ENCODE results near the gene SULT1A4.
"Not testable (repeated sequence)": the region's sequence is repeated elsewhere in the genome, so short reads cannot be mapped to it uniquely, and the experiment has no call there.

SULT1A4 gene

DNA sequence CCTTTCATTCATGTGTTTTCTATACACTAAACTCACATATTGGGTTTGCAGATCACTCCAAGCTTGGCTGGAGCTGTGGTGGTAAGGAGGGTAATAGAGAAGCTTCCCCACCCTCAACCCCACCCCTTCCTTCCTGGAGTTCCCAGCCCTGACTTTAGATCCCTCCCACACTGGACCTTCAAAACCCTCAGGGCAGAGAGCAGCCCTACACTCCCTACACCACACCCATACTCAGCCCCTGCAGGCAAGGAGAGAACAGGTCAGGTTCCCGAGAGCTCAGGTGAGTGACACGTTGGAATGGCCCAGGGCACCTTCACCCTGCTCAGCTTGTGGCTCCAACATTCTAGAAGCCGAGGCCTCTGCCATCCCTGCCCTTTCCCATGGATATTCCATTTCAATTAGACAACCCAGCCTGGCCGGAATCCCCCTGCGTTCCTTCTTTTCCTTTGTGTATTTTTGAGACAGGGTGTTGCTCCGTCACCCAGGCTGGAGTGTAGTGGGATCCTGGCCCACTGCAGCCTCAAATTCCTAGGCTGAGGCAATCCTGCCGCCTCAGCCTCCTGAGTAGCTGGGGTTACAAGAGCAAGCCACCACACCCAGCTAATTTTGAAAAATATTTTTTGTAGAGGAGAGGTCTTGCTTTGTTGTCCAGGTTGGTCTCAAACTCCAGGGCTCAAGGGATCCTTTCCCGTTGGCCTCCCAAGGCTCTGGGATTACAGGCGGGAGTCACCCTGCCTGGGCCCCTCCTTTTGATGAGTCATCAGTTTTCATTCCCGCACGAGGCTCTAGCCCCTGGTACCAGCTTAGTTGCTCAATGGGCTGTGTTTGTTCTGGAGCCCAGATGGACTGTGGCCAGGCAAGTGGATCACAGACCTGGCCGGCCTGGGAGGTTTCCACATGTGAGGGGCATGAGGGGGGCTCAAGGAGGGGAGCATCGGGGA, at the start of gene SULT1A4:
Gene SULT1A4, plus strand, starts transcription at position 208 of the 941 bp plus-strand sequence. CDS start 1,473 bp downstream, outside the sequence.
- not testable (repeated sequence) for H3K9ac ChIP-seq (ENCODE audit: low read length); H3K4me1 ChIP-seq (ENCODE audit: low read length); H3K79me2 ChIP-seq (ENCODE audit: low read length); H3K36me3 ChIP-seq (replicated peaks; ENCODE audit: insufficient read depth, low read length); H2AFZ ChIP-seq (ENCODE audit: low read length); H3K27me3 ChIP-seq (replicated peaks; ENCODE audit: insufficient read depth, low read length); H4K20me1 ChIP-seq (ENCODE audit: insufficient read depth, low read length); H3K9me2 ChIP-seq (replicated peaks; ENCODE audit: insufficient read depth, low read length); H3F3A ChIP-seq (ENCODE audit: insufficient read depth, low read length); DNase-seq; H3K9me3 ChIP-seq (replicated peaks; ENCODE audit: insufficient read depth, low read length); H3K4me2 ChIP-seq (ENCODE audit: low read depth, low read length); H3K27ac ChIP-seq (ENCODE audit: low read length); H3K4me3 ChIP-seq (ENCODE audit: low read length)

DNA sequence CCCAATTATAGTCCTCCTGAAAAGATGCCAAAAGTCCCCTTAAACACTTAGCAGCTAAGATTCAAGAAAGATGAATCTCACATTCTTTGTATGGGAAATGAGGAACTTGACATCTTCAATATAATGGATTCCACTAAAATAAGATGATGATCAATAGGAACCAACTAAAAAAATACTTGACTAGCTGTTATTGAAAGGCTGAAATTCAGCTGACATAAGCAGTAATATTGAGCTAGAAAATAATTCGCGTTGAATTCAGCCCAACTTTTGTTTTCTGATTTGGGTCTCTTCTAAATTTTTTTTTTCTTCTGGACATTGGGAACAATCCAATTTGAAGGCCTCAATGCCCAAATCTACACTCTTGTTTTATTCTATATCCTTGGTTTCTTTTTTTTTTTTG, 36.1 kb upstream of the SULT1A4 start:
- H4K20me1 ChIP-seq (ENCODE audit: insufficient read depth, low read length); H3F3A ChIP-seq (ENCODE audit: insufficient read depth, low read length); H3K36me3 ChIP-seq (replicated peaks; ENCODE audit: insufficient read depth, low read length); H3K9ac ChIP-seq (ENCODE audit: low read length); H3K79me2 ChIP-seq (ENCODE audit: low read length); H3K27ac ChIP-seq (ENCODE audit: low read length); H3K27me3 ChIP-seq (replicated peaks; ENCODE audit: insufficient read depth, low read length); H3K9me2 ChIP-seq (replicated peaks; ENCODE audit: insufficient read depth, low read length); DNase-seq; H3K4me2 ChIP-seq (ENCODE audit: low read depth, low read length); H3K9me3 ChIP-seq (replicated peaks; ENCODE audit: insufficient read depth, low read length); H2AFZ ChIP-seq (ENCODE audit: low read length); H3K4me3 ChIP-seq (ENCODE audit: low read length); H3K4me1 ChIP-seq (ENCODE audit: low read length): not testable (repeated sequence)

DNA sequence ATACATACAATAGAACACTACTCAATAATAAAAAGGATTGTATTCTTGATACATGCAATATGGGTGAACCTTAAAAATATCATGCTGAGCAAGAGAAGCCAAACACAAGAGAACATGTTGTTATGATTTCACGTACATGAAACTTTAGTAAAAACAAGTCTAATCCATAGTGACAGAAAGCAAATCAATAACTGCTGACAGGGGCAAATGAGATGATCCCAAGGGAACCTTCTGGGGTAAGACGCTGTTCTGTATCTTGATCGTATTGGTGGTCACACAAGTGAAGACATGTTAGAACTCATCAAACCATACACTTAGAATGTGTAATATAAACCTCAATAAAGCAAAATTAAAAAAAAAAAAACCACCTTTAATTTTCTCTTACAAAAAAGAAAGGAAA, 34.3 kb upstream of the SULT1A4 start:
- H3K36me3 ChIP-seq (replicated peaks; ENCODE audit: insufficient read depth, low read length); DNase-seq; H3K27ac ChIP-seq (ENCODE audit: low read length); H4K20me1 ChIP-seq (ENCODE audit: insufficient read depth, low read length); H3K9ac ChIP-seq (ENCODE audit: low read length); H2AFZ ChIP-seq (ENCODE audit: low read length); H3K79me2 ChIP-seq (ENCODE audit: low read length); H3F3A ChIP-seq (ENCODE audit: insufficient read depth, low read length); H3K9me2 ChIP-seq (replicated peaks; ENCODE audit: insufficient read depth, low read length); H3K4me3 ChIP-seq (ENCODE audit: low read length); H3K4me2 ChIP-seq (ENCODE audit: low read depth, low read length); H3K9me3 ChIP-seq (replicated peaks; ENCODE audit: insufficient read depth, low read length); H3K27me3 ChIP-seq (replicated peaks; ENCODE audit: insufficient read depth, low read length); H3K4me1 ChIP-seq (ENCODE audit: low read length): not testable (repeated sequence)

DNA sequence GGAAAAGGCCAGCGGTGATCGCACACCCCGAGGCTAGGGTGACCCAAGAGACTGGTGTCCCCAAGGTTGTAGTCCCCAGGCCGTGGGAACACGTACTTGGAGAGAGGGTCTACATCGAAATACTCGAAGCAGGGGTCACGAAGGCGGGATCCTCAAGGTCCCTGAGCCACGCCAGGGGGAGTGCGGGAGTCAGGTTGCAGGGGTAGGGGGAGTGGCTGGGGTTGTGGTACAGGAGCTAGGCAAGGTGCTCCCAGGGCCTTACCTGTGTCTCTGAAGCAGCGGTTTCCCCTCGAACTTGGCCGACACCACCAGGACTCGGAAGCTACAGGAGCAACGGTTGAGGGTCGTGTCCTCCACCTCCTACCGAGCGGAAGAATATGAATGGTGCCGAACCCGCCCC, 6.0 kb upstream of the SULT1A4 start:
- not testable (repeated sequence) for H3K4me3 ChIP-seq (ENCODE audit: low read length); DNase-seq; H4K20me1 ChIP-seq (ENCODE audit: insufficient read depth, low read length); H2AFZ ChIP-seq (ENCODE audit: low read length); H3K9ac ChIP-seq (ENCODE audit: low read length); H3F3A ChIP-seq (ENCODE audit: insufficient read depth, low read length); H3K27me3 ChIP-seq (replicated peaks; ENCODE audit: insufficient read depth, low read length); H3K27ac ChIP-seq (ENCODE audit: low read length); H3K79me2 ChIP-seq (ENCODE audit: low read length); H3K4me2 ChIP-seq (ENCODE audit: low read depth, low read length); H3K9me3 ChIP-seq (replicated peaks; ENCODE audit: insufficient read depth, low read length); H3K4me1 ChIP-seq (ENCODE audit: low read length); H3K36me3 ChIP-seq (replicated peaks; ENCODE audit: insufficient read depth, low read length); H3K9me2 ChIP-seq (replicated peaks; ENCODE audit: insufficient read depth, low read length)

DNA sequence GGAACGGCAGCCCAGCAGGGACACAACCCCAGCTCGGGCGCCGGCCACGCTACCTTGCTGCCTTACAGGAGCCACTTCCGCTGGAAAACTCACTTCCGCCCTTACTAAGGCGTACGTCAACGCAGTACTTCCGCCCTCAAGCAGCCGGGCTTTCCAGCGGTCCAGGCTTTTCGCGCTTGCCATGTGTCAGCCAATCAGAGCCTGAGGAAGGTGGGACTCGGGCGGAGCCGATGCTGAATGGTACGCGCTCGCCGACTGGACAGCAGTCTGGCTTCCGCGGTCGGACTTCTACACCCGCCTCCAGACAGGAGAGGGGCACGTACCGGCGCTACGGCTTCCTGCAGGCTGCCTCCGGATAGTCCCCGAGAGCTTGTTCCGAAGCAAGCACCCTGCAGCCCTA, 5.4 kb upstream of the SULT1A4 start, which contains the start of the genes BOLA2 and SLX1B:
Gene BOLA2, minus strand, starts transcription at position 83 of the 400 bp plus-strand sequence. CDS start 98 bp downstream, outside the sequence.
Gene SLX1B, plus strand, starts transcription at position 265 of the 400 bp plus-strand sequence.
- not testable (repeated sequence) for H3K4me3 ChIP-seq (ENCODE audit: low read length); H3F3A ChIP-seq (ENCODE audit: insufficient read depth, low read length); H3K9me3 ChIP-seq (replicated peaks; ENCODE audit: insufficient read depth, low read length); H2AFZ ChIP-seq (ENCODE audit: low read length); H3K27ac ChIP-seq (ENCODE audit: low read length); H3K4me1 ChIP-seq (ENCODE audit: low read length); H3K4me2 ChIP-seq (ENCODE audit: low read depth, low read length); H3K36me3 ChIP-seq (replicated peaks; ENCODE audit: insufficient read depth, low read length); H3K9ac ChIP-seq (ENCODE audit: low read length); DNase-seq; H3K9me2 ChIP-seq (replicated peaks; ENCODE audit: insufficient read depth, low read length); H3K79me2 ChIP-seq (ENCODE audit: low read length); H4K20me1 ChIP-seq (ENCODE audit: insufficient read depth, low read length); H3K27me3 ChIP-seq (replicated peaks; ENCODE audit: insufficient read depth, low read length)

DNA sequence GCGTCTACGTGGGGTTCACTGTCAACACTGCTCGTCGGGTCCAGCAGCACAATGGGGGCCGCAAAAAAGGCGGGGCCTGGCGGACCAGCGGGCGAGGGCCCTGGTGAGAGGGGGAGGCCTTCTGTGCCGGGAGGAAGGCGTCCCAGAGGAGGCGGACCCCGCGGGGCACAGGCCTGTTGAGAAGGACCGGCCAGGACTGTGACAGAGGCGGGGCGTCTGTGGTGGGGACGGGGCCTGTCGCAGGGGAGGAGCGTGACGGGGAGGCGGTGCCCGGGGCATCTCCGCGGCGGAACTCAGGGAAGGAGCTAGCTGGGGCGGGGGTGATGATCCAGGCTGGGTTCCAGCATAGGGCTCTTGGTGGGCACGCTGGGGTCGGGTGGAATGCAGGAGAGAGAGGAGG, 4.9 kb upstream of the SULT1A4 start:
- not testable (repeated sequence) for H3K4me1 ChIP-seq (ENCODE audit: low read length); H2AFZ ChIP-seq (ENCODE audit: low read length); H3K4me3 ChIP-seq (ENCODE audit: low read length); H3K27me3 ChIP-seq (replicated peaks; ENCODE audit: insufficient read depth, low read length); H3F3A ChIP-seq (ENCODE audit: insufficient read depth, low read length); DNase-seq; H3K9ac ChIP-seq (ENCODE audit: low read length); H3K9me3 ChIP-seq (replicated peaks; ENCODE audit: insufficient read depth, low read length); H4K20me1 ChIP-seq (ENCODE audit: insufficient read depth, low read length); H3K27ac ChIP-seq (ENCODE audit: low read length); H3K79me2 ChIP-seq (ENCODE audit: low read length); H3K9me2 ChIP-seq (replicated peaks; ENCODE audit: insufficient read depth, low read length); H3K36me3 ChIP-seq (replicated peaks; ENCODE audit: insufficient read depth, low read length); H3K4me2 ChIP-seq (ENCODE audit: low read depth, low read length)

DNA sequence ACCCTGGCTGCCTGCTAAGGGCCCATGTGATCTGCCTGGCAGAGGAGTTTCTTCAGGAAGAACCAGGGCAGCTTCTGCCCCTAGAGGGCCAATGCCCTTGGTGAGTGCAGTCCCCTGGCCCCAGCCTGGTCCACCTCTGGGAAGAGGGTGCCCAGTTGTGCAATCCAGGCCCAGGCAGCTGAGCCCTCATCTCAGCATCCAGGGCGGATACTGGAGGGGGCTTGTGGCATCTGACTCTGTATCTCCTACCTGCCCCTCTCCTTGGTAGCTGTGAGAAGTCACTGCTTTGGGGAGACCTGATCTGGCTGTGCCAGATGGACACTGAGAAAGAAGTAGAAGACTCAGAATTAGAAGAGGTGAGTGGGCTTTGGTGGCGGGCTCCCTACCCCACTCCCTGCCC, 2.1 kb upstream of the SULT1A4 start:
- not testable (repeated sequence) for H4K20me1 ChIP-seq (ENCODE audit: insufficient read depth, low read length); H3K9me3 ChIP-seq (replicated peaks; ENCODE audit: insufficient read depth, low read length); H3K27me3 ChIP-seq (replicated peaks; ENCODE audit: insufficient read depth, low read length); H3K27ac ChIP-seq (ENCODE audit: low read length); H3K9me2 ChIP-seq (replicated peaks; ENCODE audit: insufficient read depth, low read length); H3K4me3 ChIP-seq (ENCODE audit: low read length); H3F3A ChIP-seq (ENCODE audit: insufficient read depth, low read length); H3K9ac ChIP-seq (ENCODE audit: low read length); H3K36me3 ChIP-seq (replicated peaks; ENCODE audit: insufficient read depth, low read length); H3K4me1 ChIP-seq (ENCODE audit: low read length); H2AFZ ChIP-seq (ENCODE audit: low read length); H3K79me2 ChIP-seq (ENCODE audit: low read length); DNase-seq; H3K4me2 ChIP-seq (ENCODE audit: low read depth, low read length)

DNA sequence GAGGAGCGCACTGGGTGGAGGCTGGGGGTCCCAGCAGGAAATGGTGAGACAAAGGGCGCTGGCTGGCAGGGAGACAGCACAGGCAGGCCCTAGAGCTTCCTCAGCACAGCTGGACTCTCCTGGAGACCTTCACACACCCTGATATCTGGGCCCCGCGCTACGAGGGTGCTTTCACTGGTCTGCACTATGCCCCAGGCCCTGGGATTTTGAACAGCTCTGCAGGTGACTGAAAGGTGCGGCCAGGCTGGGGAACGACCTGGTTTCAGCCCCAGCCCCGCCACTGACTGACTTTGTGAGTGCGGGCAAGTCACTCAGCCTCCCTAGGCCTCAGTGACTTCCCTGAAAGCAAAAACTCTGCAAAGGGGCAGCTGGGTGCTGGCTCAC, 926 bp downstream of the SULT1A4 start:
- DNase-seq; H3K36me3 ChIP-seq (replicated peaks; ENCODE audit: insufficient read depth, low read length); H3K9me3 ChIP-seq (replicated peaks; ENCODE audit: insufficient read depth, low read length); H3K79me2 ChIP-seq (ENCODE audit: low read length); H3K4me2 ChIP-seq (ENCODE audit: low read depth, low read length); H3K9ac ChIP-seq (ENCODE audit: low read length); H4K20me1 ChIP-seq (ENCODE audit: insufficient read depth, low read length); H3K9me2 ChIP-seq (replicated peaks; ENCODE audit: insufficient read depth, low read length); H3K27me3 ChIP-seq (replicated peaks; ENCODE audit: insufficient read depth, low read length); H3K4me3 ChIP-seq (ENCODE audit: low read length); H3K27ac ChIP-seq (ENCODE audit: low read length); H2AFZ ChIP-seq (ENCODE audit: low read length); H3K4me1 ChIP-seq (ENCODE audit: low read length); H3F3A ChIP-seq (ENCODE audit: insufficient read depth, low read length): not testable (repeated sequence)
